HEK293T (cell line): ENCODE measurements around the gene NPRL2.

Source experiments
- ARNT ChIP-seq: fragments of 450-650 bp; IDR thresholded peaks from 2 replicates; pipeline ENCODE4 v1.6.1; 2017; ENCODE audit warnings: mild to moderate bottlenecking
- FOXK2 ChIP-seq: fragments of 450-650 bp; IDR thresholded peaks from 2 replicates; pipeline ENCODE4 v1.6.1; 2016; ENCODE audit warnings: mild to moderate bottlenecking
- NFRKB ChIP-seq: fragments of 450-650 bp; IDR thresholded peaks from 2 replicates; pipeline ENCODE4 v1.6.1; 2016; ENCODE audit warnings: mild to moderate bottlenecking, moderate library complexity
- SP1 ChIP-seq: fragments of 450-650 bp; IDR thresholded peaks from 2 replicates; pipeline ENCODE4 v1.6.1; 2017
- TARDBP ChIP-seq: fragments of 450-650 bp; IDR thresholded peaks from 2 replicates; pipeline ENCODE4 v1.6.1; 2016

- no peak for TF ChIP-seq NFRKB
- TF ChIP-seq SP1 = no peak
- TF ChIP-seq TARDBP = no peak
- no peak for TF ChIP-seq FOXK2
- TF ChIP-seq ARNT = no peak
These were observed 42.5 kb upstream of the NPRL2 start for GRCh38 chr3:50393061-50393460.
